T-helper 2 cell treated with Interferon-gamma antibody and Interleukin-4, amounts not matched to agents 5 μg/mL and 100 μg/mL, for 36 hours (primary cell): Measurements from ENCODE around the gene ZFHX3.
"Not testable (repeated sequence)": the region's sequence is repeated elsewhere in the genome, so short reads cannot be mapped to it uniquely, and the experiment has no call there.

Experiments
- DNase-seq: peaks from one replicate; pipeline ENCODE4 v3.0.0; 2021; ENCODE audit warnings: low spot score
- H3K27ac Mint-ChIP-seq: one replicate; pipeline ENCODE4 v1.8.0; 2021; ENCODE audit warnings: mild to moderate bottlenecking, mixed read lengths
- H3K27me3 Mint-ChIP-seq: one replicate; pipeline ENCODE4 v1.8.0; 2021; ENCODE audit warnings: low read depth, mixed read lengths
- H3K36me3 Mint-ChIP-seq: one replicate; pipeline ENCODE4 v1.8.0; 2021; ENCODE audit warnings: low read depth, mixed read lengths
- H3K4me1 Mint-ChIP-seq: one replicate; pipeline ENCODE4 v1.8.0; 2021; ENCODE audit warnings: low read depth, mixed read lengths
- H3K4me3 Mint-ChIP-seq: one replicate; pipeline ENCODE4 v1.8.0; 2022; ENCODE audit warnings: mild to moderate bottlenecking, moderate library complexity, mixed read lengths
- H3K9me3 Mint-ChIP-seq: one replicate; pipeline ENCODE4 v1.8.0; 2021; ENCODE audit warnings: mixed read lengths

The ZFHX3 gene

DNA sequence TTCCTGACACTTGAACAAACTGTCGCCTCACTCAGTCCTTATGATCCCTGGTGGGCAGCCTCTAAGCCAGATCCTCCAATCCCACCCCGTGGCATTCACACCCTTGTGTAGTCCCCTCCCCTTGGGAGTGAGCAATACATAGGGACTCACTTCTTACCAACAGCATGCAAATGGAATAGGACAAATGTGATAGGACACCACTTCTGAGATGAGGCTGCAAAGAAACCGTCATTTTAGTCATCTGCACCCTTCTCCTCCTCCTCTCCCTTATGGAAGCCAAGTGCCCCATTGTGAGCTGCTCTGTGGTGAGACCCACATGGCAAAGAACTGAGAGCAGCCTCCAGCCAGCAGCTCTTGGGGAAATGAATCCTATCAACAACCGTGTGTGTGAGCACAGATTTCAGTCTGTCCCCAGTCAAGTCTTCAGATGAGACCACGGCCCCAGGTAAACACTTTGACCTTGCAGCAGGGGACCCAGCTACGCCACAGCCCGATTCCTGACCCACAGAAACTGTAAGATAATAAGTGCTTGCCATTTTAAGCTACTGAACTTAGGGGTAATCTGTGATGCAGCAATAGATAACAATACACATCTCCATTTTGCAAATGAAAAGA is 46.9 kb downstream of the ZFHX3 start:
- Mint-ChIP-seq H3K4me3 (no peak overlapping the region), H3K4me1 (no peaks in the 10 kb centered on the region), H3K27me3 (peaks cover 3% of the 10 kb centered on the region), H3K36me3 (no peaks in the 10 kb centered on the region), H3K27ac (no peak overlapping the region), H3K9me3 (peaks cover 9% of the 10 kb centered on the region)
- no peak for DNase-seq

DNA sequence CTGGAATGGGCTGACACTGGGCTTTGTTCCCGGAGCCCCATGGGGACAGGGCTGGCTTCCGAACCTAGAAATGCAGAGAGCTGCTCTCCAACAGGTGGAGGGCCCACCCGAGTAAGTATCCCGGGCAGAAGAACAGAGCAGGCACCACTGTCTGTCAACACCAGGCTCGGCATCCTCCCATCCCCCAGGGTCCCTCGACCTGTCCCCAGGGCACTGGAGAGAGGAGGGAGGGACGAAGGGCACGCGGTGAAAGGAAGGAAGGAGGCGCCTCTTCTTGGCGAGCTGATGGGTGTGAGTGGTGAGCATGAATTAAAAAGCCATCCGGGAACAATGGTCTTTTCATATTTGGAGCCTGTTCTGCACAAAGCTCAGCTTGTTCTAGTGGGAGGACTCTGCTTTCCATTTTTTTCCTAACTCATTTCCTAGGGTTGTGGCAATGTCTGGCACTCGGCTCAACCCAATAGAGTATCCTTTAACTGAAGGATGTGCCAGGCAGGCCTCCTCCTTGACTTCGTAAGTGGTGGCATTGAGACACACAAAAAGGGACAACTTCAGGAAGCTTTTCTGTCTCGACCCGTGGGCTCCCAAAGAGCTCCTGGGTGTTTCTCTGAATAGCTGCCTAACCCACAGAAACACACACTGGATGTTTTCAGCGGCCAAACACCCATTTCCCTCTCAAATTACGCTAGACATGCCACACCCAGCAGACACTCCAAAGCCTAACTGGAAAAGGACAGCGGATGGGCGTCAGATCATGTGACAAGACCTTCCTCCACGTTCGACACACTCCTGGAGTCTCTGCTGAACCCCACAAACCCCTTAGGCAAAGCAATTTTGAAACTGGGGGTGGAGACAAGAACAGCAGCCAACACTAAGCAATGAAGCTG is 47.7 kb downstream of the ZFHX3 start:
- Mint-ChIP-seq H3K36me3 (no peaks in the 10 kb centered on the region), H3K27ac (no peak overlapping the region), H3K9me3 (peaks cover 9% of the 10 kb centered on the region), H3K4me1 (no peaks in the 10 kb centered on the region), H3K4me3 (no peak overlapping the region), H3K27me3 (peaks cover 3% of the 10 kb centered on the region)
- DNase-seq = no peak

DNA sequence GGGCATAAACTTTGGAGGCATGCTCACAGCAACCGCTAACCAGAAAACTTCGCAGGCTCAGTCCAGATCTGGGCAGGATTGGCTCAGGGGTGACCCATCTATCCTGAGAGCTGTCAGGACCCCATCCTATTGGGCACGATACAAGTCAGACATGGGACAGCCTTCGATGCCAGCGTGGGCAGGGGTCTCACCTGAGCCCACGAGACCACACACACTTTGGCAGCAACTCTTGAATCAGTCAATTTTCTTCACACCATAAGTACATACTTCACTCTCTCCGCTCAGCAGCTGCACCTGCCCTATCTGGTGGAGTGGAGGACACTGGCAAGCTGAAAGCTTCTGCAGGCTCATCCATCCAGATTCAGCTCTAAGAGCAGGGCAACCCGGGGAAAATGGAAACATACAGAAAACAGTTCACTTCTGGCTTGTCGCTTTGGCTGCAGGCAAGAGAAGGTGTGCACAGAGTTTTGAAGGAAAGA is 48.3 kb downstream of the ZFHX3 start:
- Mint-ChIP-seq H3K27me3 (peaks cover 3% of the 10 kb centered on the region), H3K27ac (no peak overlapping the region), H3K4me3 (no peak overlapping the region), H3K4me1 (no peaks in the 10 kb centered on the region), H3K9me3 (peaks cover 9% of the 10 kb centered on the region), H3K36me3 (no peaks in the 10 kb centered on the region)
- no peak for DNase-seq

DNA sequence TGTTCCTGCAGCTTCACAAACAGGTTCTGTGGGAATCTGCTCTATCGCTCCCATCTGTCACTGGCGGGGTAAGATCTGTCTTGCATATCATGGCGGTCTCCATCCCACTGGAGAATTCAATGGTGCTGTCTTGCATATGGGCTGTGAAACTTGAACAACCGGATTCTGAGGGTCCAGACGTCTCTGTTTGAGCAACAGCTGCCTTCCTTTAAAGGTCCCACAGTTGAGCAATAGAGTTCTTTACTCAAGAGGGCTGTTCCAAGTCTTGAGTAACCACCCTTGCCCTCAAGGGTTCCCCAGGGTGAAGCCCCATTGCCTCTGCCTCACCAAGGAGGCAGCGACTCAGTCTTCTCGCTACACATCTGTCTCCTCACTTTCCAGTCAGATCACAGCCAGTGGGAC is 50.8 kb downstream of the ZFHX3 start:
- no peaks in the 10 kb centered on the region for H3K36me3 Mint-ChIP-seq
- H3K4me1 Mint-ChIP-seq = no peaks in the 10 kb centered on the region
- H3K27me3 Mint-ChIP-seq = peaks cover under 1% of the 10 kb centered on the region
- no peak for DNase-seq
- no peak overlapping the region for H3K4me3 Mint-ChIP-seq
- H3K27ac Mint-ChIP-seq = no peak overlapping the region
- H3K9me3 Mint-ChIP-seq = peaks cover 9% of the 10 kb centered on the region

- no peak overlapping the region for H3K4me3 Mint-ChIP-seq
- no peak overlapping the region for H3K27ac Mint-ChIP-seq
- peaks cover 9% of the 10 kb centered on the region for H3K9me3 Mint-ChIP-seq
- no peaks in the 10 kb centered on the region for H3K27me3 Mint-ChIP-seq
- H3K4me1 Mint-ChIP-seq = no peaks in the 10 kb centered on the region
- no peak for DNase-seq
- no peaks in the 10 kb centered on the region for H3K36me3 Mint-ChIP-seq
Measured at GRCh38 chr16:72996291-72997062, 51.5 kb downstream of the ZFHX3 start.

- H3K9me3 Mint-ChIP-seq, DNase-seq, H3K4me3 Mint-ChIP-seq, H3K4me1 Mint-ChIP-seq, H3K27me3 Mint-ChIP-seq, H3K36me3 Mint-ChIP-seq, H3K27ac Mint-ChIP-seq: not testable (repeated sequence)
Measured at GRCh38 chr16:72995882-72996270, 52.1 kb downstream of the ZFHX3 start.

- no peaks in the 10 kb centered on the region for H3K27me3 Mint-ChIP-seq
- no peaks in the 10 kb centered on the region for H3K4me1 Mint-ChIP-seq
- no peak for DNase-seq
- no peak overlapping the region for H3K27ac Mint-ChIP-seq
- no peaks in the 10 kb centered on the region for H3K36me3 Mint-ChIP-seq
- no peak overlapping the region for H3K4me3 Mint-ChIP-seq
- H3K9me3 Mint-ChIP-seq = no peaks in the 10 kb centered on the region
Measured at GRCh38 chr16:72995151-72995881, 52.6 kb downstream of the ZFHX3 start.

GRCh38 chr16:72992142-72992601 is 55.8 kb downstream of the ZFHX3 start:
- no peaks in the 10 kb centered on the region for H3K4me1 Mint-ChIP-seq
- no peak overlapping the region for H3K27ac Mint-ChIP-seq
- H3K36me3 Mint-ChIP-seq = no peaks in the 10 kb centered on the region
- DNase-seq = no peak
- H3K9me3 Mint-ChIP-seq = no peaks in the 10 kb centered on the region
- H3K4me3 Mint-ChIP-seq = no peak overlapping the region
- H3K27me3 Mint-ChIP-seq = no peaks in the 10 kb centered on the region

- Mint-ChIP-seq H3K27ac (no peak overlapping the region), H3K4me1 (no peaks in the 10 kb centered on the region), H3K27me3 (no peaks in the 10 kb centered on the region), H3K4me3 (no peak overlapping the region), H3K9me3 (no peaks in the 10 kb centered on the region), H3K36me3 (no peaks in the 10 kb centered on the region)
- DNase-seq = no peak
Measured at GRCh38 chr16:72991644-72992043, 56.3 kb downstream of the ZFHX3 start.

GRCh38 chr16:72991211-72991610 is 56.7 kb downstream of the ZFHX3 start:
- H3K27me3 Mint-ChIP-seq = no peaks in the 10 kb centered on the region
- H3K36me3 Mint-ChIP-seq = no peaks in the 10 kb centered on the region

DNA sequence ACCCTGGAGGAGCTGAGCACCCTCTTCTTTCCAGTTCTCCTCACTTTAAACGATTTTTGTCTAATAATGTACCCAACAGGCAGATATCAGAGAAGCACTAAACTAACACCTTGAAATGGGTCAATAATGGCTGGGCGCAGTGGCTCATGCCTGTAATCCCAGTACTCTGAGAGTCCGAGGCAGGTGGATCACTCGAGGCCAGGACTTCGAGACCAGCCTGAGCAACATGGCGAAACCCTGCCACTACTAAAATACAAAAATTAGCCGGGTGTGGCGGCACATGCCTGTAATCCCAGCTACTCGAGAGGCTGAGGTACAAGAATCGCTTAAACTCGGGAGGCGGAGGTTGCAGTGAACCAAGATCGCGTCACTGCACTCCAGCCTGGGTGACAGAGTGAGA is 57.4 kb downstream of the ZFHX3 start:
- Mint-ChIP-seq H3K9me3 (no peaks in the 10 kb centered on the region), H3K4me1 (no peaks in the 10 kb centered on the region), H3K36me3 (no peaks in the 10 kb centered on the region), H3K27ac (no peak overlapping the region), H3K27me3 (no peaks in the 10 kb centered on the region), H3K4me3 (no peak overlapping the region)
- DNase-seq = no peak

More at GRCh38 chr16:72991211-72991610, 56.7 kb downstream of the ZFHX3 start:
- no peaks in the 10 kb centered on the region for H3K4me1 Mint-ChIP-seq
- no peaks in the 10 kb centered on the region for H3K9me3 Mint-ChIP-seq
- no peak for DNase-seq
- H3K27ac Mint-ChIP-seq = no peak overlapping the region
- H3K4me3 Mint-ChIP-seq = no peak overlapping the region

DNA sequence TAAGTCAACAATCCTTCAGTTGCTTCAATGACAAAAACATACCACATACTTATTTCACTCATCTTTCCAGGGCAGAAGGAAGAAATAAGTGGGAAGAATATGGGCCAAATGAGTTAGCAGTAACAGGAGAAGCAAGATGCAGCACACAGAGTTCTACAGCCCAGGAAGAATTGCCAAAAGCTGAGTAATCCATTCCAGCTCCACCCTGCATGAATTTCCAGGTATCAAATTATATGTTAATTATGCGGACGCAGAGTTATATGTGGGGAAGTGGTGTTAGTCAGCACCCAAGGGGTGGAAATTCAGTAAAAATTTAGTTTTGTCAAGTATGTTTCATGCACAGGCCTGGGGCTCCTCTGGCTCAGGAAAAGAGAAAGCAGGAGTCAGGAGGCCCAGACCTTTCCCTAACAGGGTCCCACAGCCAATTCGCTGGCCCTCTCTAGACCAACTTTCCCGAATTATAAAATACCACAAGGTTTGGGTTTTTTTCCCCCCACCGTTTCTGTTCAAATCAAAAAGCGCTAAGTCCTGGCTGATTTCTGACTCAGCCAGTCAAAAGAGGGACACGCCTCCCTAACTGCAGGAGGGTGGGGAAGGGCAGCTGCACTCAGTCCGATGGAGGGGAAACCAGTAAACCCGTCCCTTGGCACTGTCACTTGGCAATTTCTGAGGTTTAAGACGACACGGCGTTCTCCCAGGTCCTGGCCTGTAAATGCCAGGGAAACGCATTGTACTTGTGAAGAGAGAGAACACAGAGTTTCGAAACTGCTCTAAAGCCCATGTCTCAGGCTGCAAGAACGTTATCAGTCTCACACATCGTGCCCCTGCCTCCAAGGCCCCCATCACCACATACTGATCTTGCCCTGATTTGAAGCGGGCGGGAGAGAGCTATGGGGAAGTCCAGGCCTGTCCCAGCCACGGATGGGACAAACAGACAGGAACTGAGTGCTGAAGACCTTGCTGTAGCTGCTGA is 58.1 kb downstream of the ZFHX3 start:
- no peak for DNase-seq

GRCh38 chr16:72989203-72989578 is 58.7 kb downstream of the ZFHX3 start:
- not testable (repeated sequence) for H3K36me3 Mint-ChIP-seq, H3K27me3 Mint-ChIP-seq, H3K4me3 Mint-ChIP-seq, H3K27ac Mint-ChIP-seq, H3K9me3 Mint-ChIP-seq, DNase-seq, H3K4me1 Mint-ChIP-seq

More for the DNA sequence above, 58.1 kb downstream of the ZFHX3 start:
- H3K27me3 Mint-ChIP-seq = no peaks in the 10 kb centered on the region
- no peaks in the 10 kb centered on the region for H3K36me3 Mint-ChIP-seq
- no peak overlapping the region for H3K27ac Mint-ChIP-seq
- no peak overlapping the region for H3K4me3 Mint-ChIP-seq
- no peaks in the 10 kb centered on the region for H3K4me1 Mint-ChIP-seq
- no peaks in the 10 kb centered on the region for H3K9me3 Mint-ChIP-seq
